SK-N-SH treated with all-trans-retinoic acid at 6 μM for 48 hours (cell line): ENCODE results near the gene COBLL1.

Experiments
- CREB5 ChIP-seq: fragments of 250-450 bp; sonication (Bioruptor Pico); IDR thresholded peaks from 2 replicates; pipeline ENCODE4 v1.5.1; 2020; ENCODE audit warnings: low read depth, mild to moderate bottlenecking, moderate library complexity
- PATZ1 ChIP-seq: fragments of 250-450 bp; sonication (Bioruptor Pico); IDR thresholded peaks from 2 replicates; pipeline ENCODE4 v1.8.0; 2020; ENCODE audit warnings: mild to moderate bottlenecking, moderate library complexity, borderline replicate concordance
- ZFP3 ChIP-seq: fragments of 250-450 bp; sonication (Bioruptor Pico); IDR thresholded peaks from 2 replicates; pipeline ENCODE4 v1.5.0; 2020; ENCODE audit warnings: mild to moderate bottlenecking, moderate library complexity
- ZNF565 ChIP-seq: fragments of 450-650 bp; formaldehyde crosslinking; conservative IDR thresholded peaks from 2 replicates; pipeline ENCODE4 v1.5.0; 2020; ENCODE audit warnings: low read depth, mild to moderate bottlenecking, moderate library complexity

- TF ChIP-seq ZFP3 (CRISPR knock-in tag) (no peak), PATZ1 (no peak), ZNF565 (no peak), CREB5 (CRISPR knock-in tag) (no peak)
These were observed 124.4 kb downstream of the COBLL1 start for GRCh38 chr2:164717000-164717803.
